Ramos (cell line): ENCODE data around the gene AP4M1.
"Not testable (repeated sequence)": the region's sequence is repeated elsewhere in the genome, so short reads cannot be mapped to it uniquely, and the experiment has no call there.

Source experiments
- in situ Hi-C: fragments of 300-500 bp; cut with MboI; formaldehyde crosslinking; loops from one replicate; pipeline ENCODE4 v1.14.3; 2022; ENCODE audit warnings: low sequenced_read_pairs; ENCODE audit not compliant: unreplicated experiment

Gene AP4M1

GRCh38 chr7:100126931-100127865, 25.8 kb downstream of the AP4M1 start, which contains the start of gene MBLAC1:
Gene MBLAC1, plus strand, starts transcription at chr7:100126967. Its CDS starts 429 bp downstream, at chr7:100127396.
- in situ Hi-C loops = loop anchor here (5.0 to 10.0 kb wide), 3 partner anchors 135 to 225 kb away; partner anchors contain the start of gene TRIM4

- in situ Hi-C loops = loop anchor here (5.0 to 10.0 kb wide), 3 partner anchors 136 to 224 kb away; partner anchors contain the start of gene TRIM4
These were observed 26.6 kb downstream of the AP4M1 start for GRCh38 chr7:100127866-100128636.

GRCh38 chr7:100128637-100128963, 27.2 kb downstream of the AP4M1 start:
- in situ Hi-C loops = loop anchor here (5.0 to 10.0 kb wide), 3 partner anchors 136 to 224 kb away; partner anchors contain the start of gene TRIM4

- in situ Hi-C loops = loop anchor here (5.0 kb wide), 1 partner anchor 277 kb away; no protein-coding TSS in a partner anchor
These were observed 28.8 kb downstream of the AP4M1 start for GRCh38 chr7:100130220-100130607.

- in situ Hi-C loops = loop anchor here (5.0 kb wide), 1 partner anchor 276 kb away; no protein-coding TSS in a partner anchor
These were observed 29.4 kb downstream of the AP4M1 start for GRCh38 chr7:100130608-100131453.

- in situ Hi-C loops = loop anchor here (5.0 kb wide), 1 partner anchor 275 kb away; no protein-coding TSS in a partner anchor
These were observed 30.7 kb downstream of the AP4M1 start for GRCh38 chr7:100132126-100132525.

- in situ Hi-C loops = loop anchor here (5.0 kb wide), 1 partner anchor 275 kb away; no protein-coding TSS in a partner anchor
These were observed 31.3 kb downstream of the AP4M1 start for GRCh38 chr7:100132697-100133151.

- in situ Hi-C loops = loop anchor here (5.0 kb wide), 1 partner anchor 74 kb away; no protein-coding TSS in a partner anchor
These were observed 36.7 kb downstream of the AP4M1 start for GRCh38 chr7:100137851-100138760.

- in situ Hi-C loops = no loop called here
These were observed 40.1 kb downstream of the AP4M1 start for GRCh38 chr7:100141555-100141949.

GRCh38 chr7:100142461-100142860, 41.0 kb downstream of the AP4M1 start:
- in situ Hi-C loops = no loop called here

GRCh38 chr7:100146350-100146749, 44.9 kb downstream of the AP4M1 start:
- in situ Hi-C loops = not testable (repeated sequence)

- in situ Hi-C loops = no loop called here
These were observed 45.8 kb downstream of the AP4M1 start for GRCh38 chr7:100147278-100147677.

- in situ Hi-C loops = no loop called here
These were observed 46.7 kb downstream of the AP4M1 start for GRCh38 chr7:100148225-100148558.

- in situ Hi-C loops = no loop called here
These were observed 47.3 kb downstream of the AP4M1 start, which contains the start of gene LAMTOR4 for GRCh38 chr7:100148559-100149328. Gene LAMTOR4, plus strand, starts transcription at chr7:100148918. Its CDS starts 55 bp downstream, at chr7:100148973.

- in situ Hi-C loops = no loop called here
These were observed 51.0 kb downstream of the AP4M1 start for GRCh38 chr7:100152404-100152803.

- in situ Hi-C loops = no loop called here
These were observed 51.7 kb downstream of the AP4M1 start for GRCh38 chr7:100152937-100153666.
